ENCODE measurements around the gene BCAR3.

Gene BCAR3

DNA sequence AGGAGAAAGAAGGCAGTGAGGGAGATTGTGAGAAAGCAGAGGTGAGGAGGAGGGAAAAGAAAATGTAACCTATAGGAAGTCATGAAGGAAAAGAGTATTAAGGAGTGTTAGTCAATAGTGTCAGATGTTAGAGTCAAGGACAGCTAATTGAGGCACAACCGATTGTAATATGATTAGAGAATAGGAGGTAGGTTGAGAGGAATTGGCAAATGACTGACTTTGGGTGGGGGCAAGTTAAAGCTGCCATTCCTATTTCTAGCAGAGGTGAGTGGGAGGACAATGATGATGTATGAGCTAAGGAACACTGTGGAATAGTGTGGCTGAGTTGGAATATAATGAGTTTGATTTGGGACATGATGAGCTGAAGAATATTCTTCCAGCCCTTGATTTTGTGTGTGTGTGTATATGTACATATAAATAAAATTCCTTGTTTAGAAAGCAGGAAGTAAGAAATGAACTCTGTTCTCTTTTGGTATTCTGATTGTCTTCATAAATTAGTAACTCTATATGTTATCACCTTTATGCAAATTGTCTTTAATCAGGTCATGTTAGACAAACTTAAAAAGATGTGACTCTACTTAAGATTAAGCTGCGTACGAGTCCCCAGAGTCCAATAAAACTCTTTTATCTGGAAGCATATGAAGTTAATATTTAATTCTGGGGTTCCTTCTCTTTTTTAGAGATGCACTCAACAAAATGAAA, 135.3 kb downstream of the BCAR3 start:
- no peaks in the 10 kb centered on the region for H3K9me3 ChIP-seq (ENCODE audit: control insufficient read depth, low read length)
- no peak overlapping the region for H3K9ac ChIP-seq
- H2AFZ ChIP-seq = no peak overlapping the region
- H3K27me3 ChIP-seq (ENCODE audit: control insufficient read depth, insufficient read depth, low read length) = no peaks in the 10 kb centered on the region
- H3K4me1 ChIP-seq = no peaks in the 10 kb centered on the region
- H3K27ac ChIP-seq = no peak overlapping the region
- TF ChIP-seq, protein P1, sequence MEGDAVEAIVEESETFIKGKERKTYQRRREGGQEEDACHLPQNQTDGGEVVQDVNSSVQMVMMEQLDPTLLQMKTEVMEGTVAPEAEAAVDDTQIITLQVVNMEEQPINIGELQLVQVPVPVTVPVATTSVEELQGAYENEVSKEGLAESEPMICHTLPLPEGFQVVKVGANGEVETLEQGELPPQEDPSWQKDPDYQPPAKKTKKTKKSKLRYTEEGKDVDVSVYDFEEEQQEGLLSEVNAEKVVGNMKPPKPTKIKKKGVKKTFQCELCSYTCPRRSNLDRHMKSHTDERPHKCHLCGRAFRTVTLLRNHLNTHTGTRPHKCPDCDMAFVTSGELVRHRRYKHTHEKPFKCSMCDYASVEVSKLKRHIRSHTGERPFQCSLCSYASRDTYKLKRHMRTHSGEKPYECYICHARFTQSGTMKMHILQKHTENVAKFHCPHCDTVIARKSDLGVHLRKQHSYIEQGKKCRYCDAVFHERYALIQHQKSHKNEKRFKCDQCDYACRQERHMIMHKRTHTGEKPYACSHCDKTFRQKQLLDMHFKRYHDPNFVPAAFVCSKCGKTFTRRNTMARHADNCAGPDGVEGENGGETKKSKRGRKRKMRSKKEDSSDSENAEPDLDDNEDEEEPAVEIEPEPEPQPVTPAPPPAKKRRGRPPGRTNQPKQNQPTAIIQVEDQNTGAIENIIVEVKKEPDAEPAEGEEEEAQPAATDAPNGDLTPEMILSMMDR (IDR thresholded peaks at IDR 0.05) = no peak
- no peak overlapping the region for H3K4me3 ChIP-seq (ENCODE audit: low read depth, low read length)
- H3K4me2 ChIP-seq (ENCODE audit: low read length) = no peak overlapping the region
- no peaks in the 10 kb centered on the region for H3K79me2 ChIP-seq
- H3K36me3 ChIP-seq (ENCODE audit: control insufficient read depth, insufficient read depth, low read length) = no peaks in the 10 kb centered on the region

DNA sequence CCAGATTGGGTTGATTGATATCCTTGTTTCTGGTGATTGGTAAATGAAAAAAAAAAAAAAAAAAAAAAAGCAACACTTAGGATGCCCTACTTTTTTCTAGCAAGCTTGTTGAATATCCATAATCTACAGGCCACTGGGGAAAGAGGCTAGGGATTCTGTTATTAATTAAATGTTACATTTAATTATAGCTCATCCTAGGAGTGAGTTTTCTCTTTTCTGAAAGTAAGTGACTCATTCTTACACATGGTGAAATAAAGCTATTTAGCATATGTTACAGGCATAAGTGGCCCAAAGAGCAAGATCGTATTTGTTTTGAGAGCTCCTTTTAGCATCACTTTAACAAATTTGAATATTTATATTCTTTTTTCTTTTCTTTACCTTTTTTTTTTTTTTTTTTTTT, 139.2 kb downstream of the BCAR3 start:
- Histone ChIP-seq H3K27ac (no peak overlapping the region), H2AFZ (no peak overlapping the region), H3K9me3 (ENCODE audit: control insufficient read depth, low read length) (no peaks in the 10 kb centered on the region), H3K4me2 (ENCODE audit: low read length) (no peak overlapping the region), H3K4me1 (no peaks in the 10 kb centered on the region), H3K9ac (no peak overlapping the region), H3K27me3 (ENCODE audit: control insufficient read depth, insufficient read depth, low read length) (no peaks in the 10 kb centered on the region), H3K4me3 (ENCODE audit: low read depth, low read length) (no peak overlapping the region), H3K79me2 (no peaks in the 10 kb centered on the region), H3K36me3 (ENCODE audit: control insufficient read depth, insufficient read depth, low read length) (no peaks in the 10 kb centered on the region)
- TF ChIP-seq, protein P1 (IDR thresholded peaks at IDR 0.05) = no peak

DNA sequence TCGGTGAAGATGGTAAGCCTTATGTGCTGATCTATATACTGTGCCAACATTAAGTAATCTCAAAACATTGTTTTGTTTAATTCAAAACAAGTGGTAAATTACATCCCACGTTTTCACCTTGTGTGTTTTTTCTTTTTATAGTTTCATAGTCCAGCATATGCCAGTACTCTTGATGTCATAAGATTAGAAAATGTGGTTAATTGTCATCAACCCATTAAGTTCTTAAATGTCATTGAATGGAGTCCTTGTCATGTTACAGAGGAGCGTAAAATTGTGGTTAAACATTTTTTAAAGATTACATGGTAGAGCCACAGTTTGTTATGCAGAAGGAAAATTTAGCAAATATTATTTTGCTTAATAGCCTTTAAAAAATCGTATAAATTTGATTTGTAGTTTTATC, 140.6 kb downstream of the BCAR3 start:
- no peak overlapping the region for H2AFZ ChIP-seq
- TF ChIP-seq, protein P1 (IDR thresholded peaks at IDR 0.05) = no peak
- H3K27ac ChIP-seq = no peak overlapping the region
- no peaks in the 10 kb centered on the region for H3K36me3 ChIP-seq (ENCODE audit: control insufficient read depth, insufficient read depth, low read length)
- H3K9me3 ChIP-seq (ENCODE audit: control insufficient read depth, low read length) = no peaks in the 10 kb centered on the region
- no peak overlapping the region for H3K4me3 ChIP-seq (ENCODE audit: low read depth, low read length)
- no peaks in the 10 kb centered on the region for H3K79me2 ChIP-seq
- no peaks in the 10 kb centered on the region for H3K4me1 ChIP-seq
- H3K9ac ChIP-seq = no peak overlapping the region
- H3K4me2 ChIP-seq (ENCODE audit: low read length) = no peak overlapping the region
- H3K27me3 ChIP-seq (ENCODE audit: control insufficient read depth, insufficient read depth, low read length) = no peaks in the 10 kb centered on the region

DNA sequence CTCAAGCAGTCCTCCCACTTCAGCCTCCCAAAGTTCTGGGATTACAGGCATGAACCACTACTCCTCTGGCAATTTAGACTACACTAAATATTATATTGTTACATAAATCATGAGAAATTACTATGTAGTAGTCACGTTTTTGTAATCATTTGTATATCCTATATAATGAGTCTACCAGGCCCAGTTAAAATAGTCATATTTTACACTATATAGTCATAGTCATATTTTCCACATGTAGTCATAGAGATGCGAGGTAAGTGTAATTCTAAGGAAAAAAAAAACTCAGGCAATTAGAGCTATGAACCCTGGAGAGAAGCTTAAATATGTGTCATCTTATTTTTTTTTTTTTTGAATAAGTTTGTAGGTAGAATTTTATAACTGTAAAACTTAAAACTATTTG, 143.7 kb downstream of the BCAR3 start:
- Histone ChIP-seq H3K36me3 (ENCODE audit: control insufficient read depth, insufficient read depth, low read length) (no peaks in the 10 kb centered on the region), H2AFZ (no peak overlapping the region), H3K79me2 (no peaks in the 10 kb centered on the region), H3K27me3 (ENCODE audit: control insufficient read depth, insufficient read depth, low read length) (no peaks in the 10 kb centered on the region), H3K27ac (no peak overlapping the region), H3K4me3 (ENCODE audit: low read depth, low read length) (no peak overlapping the region), H3K4me2 (ENCODE audit: low read length) (no peak overlapping the region), H3K4me1 (no peaks in the 10 kb centered on the region), H3K9ac (no peak overlapping the region), H3K9me3 (ENCODE audit: control insufficient read depth, low read length) (no peaks in the 10 kb centered on the region)
- TF ChIP-seq, protein P1 (IDR thresholded peaks at IDR 0.05) = no peak

DNA sequence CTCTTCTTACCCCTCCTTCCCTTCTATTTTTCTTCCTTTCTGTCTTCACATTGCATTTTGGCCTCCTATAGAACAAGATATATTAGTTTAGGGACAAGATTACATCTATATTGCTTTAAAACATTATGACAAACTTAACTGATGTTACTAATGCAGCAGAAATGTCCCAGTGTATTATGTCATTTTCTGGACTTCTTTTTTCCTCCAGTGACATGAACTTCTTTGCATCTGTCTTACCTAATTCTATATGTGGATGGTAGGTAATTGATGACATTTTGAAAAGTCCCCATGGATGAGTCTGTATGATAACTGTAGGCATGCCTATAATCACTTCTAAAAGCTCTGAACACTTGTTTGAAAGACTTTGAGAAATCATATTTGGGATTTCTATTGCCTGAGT, 144.2 kb downstream of the BCAR3 start:
- TF ChIP-seq, protein P1 (IDR thresholded peaks at IDR 0.05) = no peak
- no peak overlapping the region for H3K4me2 ChIP-seq (ENCODE audit: low read length)
- no peak overlapping the region for H2AFZ ChIP-seq
- no peaks in the 10 kb centered on the region for H3K36me3 ChIP-seq (ENCODE audit: control insufficient read depth, insufficient read depth, low read length)
- no peaks in the 10 kb centered on the region for H3K9me3 ChIP-seq (ENCODE audit: control insufficient read depth, low read length)
- no peak overlapping the region for H3K4me3 ChIP-seq (ENCODE audit: low read depth, low read length)
- no peak overlapping the region for H3K9ac ChIP-seq
- no peak overlapping the region for H3K27ac ChIP-seq
- H3K4me1 ChIP-seq = no peaks in the 10 kb centered on the region
- no peaks in the 10 kb centered on the region for H3K79me2 ChIP-seq
- H3K27me3 ChIP-seq (ENCODE audit: control insufficient read depth, insufficient read depth, low read length) = no peaks in the 10 kb centered on the region
